ENCODE data around the gene TSTD1. TPM values are rescaled to one million over a fixed set of nuclear protein-coding genes. Genes with fewer than 3 reads are reported as not detected.

Gene TSTD1
- total and polyA plus RNA-seq, 10 of the 15 experiments (the other 5 are each of a cell fraction or from before 2014, with no cell fraction given): 33.3 to 145 (median 89.4) TPM

GRCh38 chr1:161045736-161046604, 7.2 kb upstream of the TSTD1 start, which contains the start of gene USF1 (continued):
- TF ChIP-seq PKNOX1 (IDR thresholded peaks at IDR 0.05) (no peak; the same call in none of the 2 replicates), RELA (IDR thresholded peaks at IDR 0.05; ENCODE audit: borderline replicate concordance, partially characterized antibody) (no peak), BCL3 (IDR thresholded peaks at IDR 0.05; ENCODE audit: borderline replicate concordance, insufficient read depth, low read depth, low read length, poor library complexity, severe bottlenecking) (peak; percentile 46), SP1 (IDR thresholded peaks at IDR 0.05; ENCODE audit: low read depth, low read length) (peak; percentile 63), CEBPB (IDR thresholded peaks at IDR 0.05; ENCODE audit: borderline replicate concordance in 1 of 2, low read depth in 2 of 2, low read length in 2 of 2) (no peak), MTA3 (IDR thresholded peaks at IDR 0.05; ENCODE audit: borderline replicate concordance, low read length) (peak; percentile 45; the same call in 1 of the 2 replicates), NR2C2 (IDR thresholded peaks at IDR 0.05; ENCODE audit: borderline replicate concordance, control insufficient read depth, insufficient read length, low read depth) (no peak), RB1 (IDR thresholded peaks at IDR 0.05; ENCODE audit: borderline replicate concordance) (no peak; the same call in 1 of the 2 replicates)
